Neuronal stem cell (in vitro differentiated cells): ENCODE measurements around the gene MRPS34.

Source experiments
- DNase-seq: peaks from one replicate; pipeline ENCODE4 v3.0.0-alpha.2; 2013; ENCODE audit warnings: low spot score
- H2AFZ ChIP-seq: one replicate; pipeline ENCODE4 v1.6.1; 2013; ENCODE audit warnings: mild to moderate bottlenecking, low read length, inconsistent platforms
- H2AK5ac ChIP-seq: 2 replicates; pipeline ENCODE4 v1.6.1; 2013; ENCODE audit warnings: low read depth, mild to moderate bottlenecking, inconsistent platforms, low read length, moderate library complexity, mixed read lengths
- H2BK120ac ChIP-seq: 2 replicates; pipeline ENCODE4 v1.6.1; 2013; ENCODE audit warnings: low read depth, mild to moderate bottlenecking, inconsistent platforms, low read length, moderate library complexity, mixed read lengths
- H2BK12ac ChIP-seq: one replicate; pipeline ENCODE4 v1.6.1; 2013; ENCODE audit warnings: low read length, inconsistent platforms
- H2BK15ac ChIP-seq: 2 replicates; pipeline ENCODE4 v1.6.1; 2013; ENCODE audit warnings: mild to moderate bottlenecking, low read length, inconsistent platforms, mixed read lengths
- H2BK5ac ChIP-seq: one replicate; pipeline ENCODE4 v1.6.1; 2013; ENCODE audit warnings: inconsistent platforms, mild to moderate bottlenecking, low read length, moderate library complexity
- H3K14ac ChIP-seq: one replicate; pipeline ENCODE4 v1.6.1; 2013; ENCODE audit warnings: low read length, inconsistent platforms
- H3K18ac ChIP-seq: 2 replicates; pipeline ENCODE4 v1.6.1; 2013; ENCODE audit warnings: low read length, inconsistent platforms
- H3K23ac ChIP-seq: 2 replicates; pipeline ENCODE4 v1.6.1; 2013; ENCODE audit warnings: low read depth, mild to moderate bottlenecking, mixed read lengths, low read length, inconsistent platforms; ENCODE audit not compliant: poor library complexity
- H3K27ac ChIP-seq: replicated peaks from 3 replicates; pipeline ENCODE4 v1.5.1; 2013; ENCODE audit warnings: low read length, inconsistent platforms
- H3K27me3 ChIP-seq, 3 experiments: 2 replicates each; pipeline ENCODE4 v1.6.1; 2013; ENCODE audit warnings: low read length in 3 of 3, mild to moderate bottlenecking in 2 of 3, inconsistent platforms in 1 of 3, low read depth in 1 of 3, mixed read lengths in 1 of 3, moderate library complexity in 1 of 3; ENCODE audit not compliant: control insufficient read depth in 3 of 3, insufficient read depth in 3 of 3
- H3K36me3 ChIP-seq, 2 donors: replicated peaks in 1 of 2; 2 replicates each; pipeline ENCODE4 v1.6.1; 2013; ENCODE audit warnings: low read length in 2 of 2; ENCODE audit not compliant: control insufficient read depth in 2 of 2, insufficient read depth in 2 of 2
- H3K4ac ChIP-seq: 2 replicates; pipeline ENCODE4 v1.6.1; 2013; ENCODE audit warnings: inconsistent platforms, mild to moderate bottlenecking, low read length, moderate library complexity
- H3K4me1 ChIP-seq, 2 donors: 1 replicate in 1 of 2; 2 replicates in 1 of 2; pipeline ENCODE4 v1.6.1; 2013; ENCODE audit warnings: low read length in 2 of 2, low read depth in 1 of 2; ENCODE audit not compliant: control insufficient read depth in 2 of 2, insufficient read depth in 1 of 2
- H3K4me2 ChIP-seq: one replicate; pipeline ENCODE4 v1.6.1; 2013; ENCODE audit warnings: mild to moderate bottlenecking, low read length, inconsistent platforms; ENCODE audit not compliant: insufficient read depth, poor library complexity, severe bottlenecking
- H3K4me3 ChIP-seq, 2 donors: 2 replicates each; pipeline ENCODE4 v1.5.1; 2013; ENCODE audit warnings: low read length in 2 of 2, mild to moderate bottlenecking in 2 of 2, inconsistent platforms in 1 of 2, moderate library complexity in 1 of 2
- H3K79me1 ChIP-seq: one replicate; pipeline ENCODE4 v1.6.1; 2013; ENCODE audit warnings: low read depth, mild to moderate bottlenecking, inconsistent platforms, low read length, moderate library complexity
- H3K9ac ChIP-seq: one replicate; pipeline ENCODE4 v1.6.1; 2013; ENCODE audit warnings: mild to moderate bottlenecking, low read depth, low read length, inconsistent platforms; ENCODE audit not compliant: poor library complexity
- H3K9me3 ChIP-seq, 2 donors: replicated peaks in 1 of 2; 2 replicates each; pipeline versions ENCODE3 to v1.6.1; 2013; ENCODE audit warnings: low read length in 2 of 2, mild to moderate bottlenecking in 2 of 2, inconsistent platforms in 1 of 2, low read depth in 1 of 2, mixed read lengths in 1 of 2, moderate library complexity in 1 of 2; ENCODE audit not compliant: control insufficient read depth in 2 of 2, insufficient read depth in 1 of 2
- H4K8ac ChIP-seq: one replicate; pipeline ENCODE4 v1.6.1; 2013; ENCODE audit warnings: low read depth, mild to moderate bottlenecking, inconsistent platforms, low read length, moderate library complexity
- H4K91ac ChIP-seq: one replicate; pipeline ENCODE4 v1.6.1; 2013; ENCODE audit warnings: low read length, low read depth, mild to moderate bottlenecking, inconsistent platforms; ENCODE audit not compliant: poor library complexity
- WGBS, 2 donors: extraction: QIAGEN DNeasy Blood & Tissue Kit; methylation state at CpG; one replicate each; pipeline ENCODE4 v1.1.7; 2013; ENCODE audit warnings: missing lambda C conversion rate in 2 of 2, mixed read lengths in 1 of 2; ENCODE audit not compliant: insufficient read length in 2 of 2, insufficient replicate concordance in 1 of 2; ENCODE audit errors: extremely low coverage in 2 of 2; 5-methylcytosine and 5-hydroxymethylcytosine counted together

Gene MRPS34

GRCh38 chr16:1785846-1786170 lies 12.9 kb upstream of the MRPS34 start:
- no peak for DNase-seq
- no CpG with 5 or more reads among the region's 14 CpGs for WGBS, 2 donors

GRCh38 chr16:1784977-1785845 lies 12.3 kb upstream of the MRPS34 start:
- Histone ChIP-seq H3K14ac (no peak overlapping the region), H3K23ac (no peak overlapping the region), H3K4me2 (no peak overlapping the region), H3K36me3 (peaks cover 30 to 66% of the 10 kb centered on the region in 2 donors), H3K9ac (no peak overlapping the region), H3K27me3 (no peaks in the 10 kb centered on the region), H2BK12ac (no peak overlapping the region), H2BK15ac (no peak overlapping the region), H3K79me1 (peaks cover 47% of the 10 kb centered on the region), H3K4me3 (no peak overlapping the region), H4K91ac (no peak overlapping the region), H4K8ac (no peak overlapping the region), H2BK120ac (no peak overlapping the region), H2AFZ (no peak overlapping the region), H3K4ac (no peak overlapping the region), H2AK5ac (no peak overlapping the region), H3K27ac (no peak overlapping the region), H3K9me3 (no peaks in the 10 kb centered on the region), H3K18ac (no peak overlapping the region), H2BK5ac (no peak overlapping the region), H3K4me1 (peaks cover 7% of the 10 kb centered on the region in 2 donors)
- no CpG with 5 or more reads among the region's 26 CpGs for WGBS, 2 donors
- DNase-seq = no peak

More at GRCh38 chr16:1785846-1786170, 12.9 kb upstream of the MRPS34 start:
- Histone ChIP-seq H2AFZ (no peak overlapping the region), H3K14ac (no peak overlapping the region), H3K36me3 (peaks cover 30 to 66% of the 10 kb centered on the region in 2 donors), H3K79me1 (peaks cover 47% of the 10 kb centered on the region), H2BK120ac (no peak overlapping the region), H4K91ac (no peak overlapping the region), H2AK5ac (no peak overlapping the region), H3K9me3 (no peaks in the 10 kb centered on the region), H3K27me3 (no peaks in the 10 kb centered on the region), H3K27ac (no peak overlapping the region), H2BK12ac (no peak overlapping the region), H2BK15ac (no peak overlapping the region), H3K4ac (no peak overlapping the region), H4K8ac (no peak overlapping the region), H3K9ac (no peak overlapping the region), H3K18ac (no peak overlapping the region), H3K4me3 (no peak overlapping the region), H2BK5ac (no peak overlapping the region), H3K23ac (no peak overlapping the region), H3K4me2 (no peak overlapping the region), H3K4me1 (peaks cover 7% of the 10 kb centered on the region in 2 donors)

DNA sequence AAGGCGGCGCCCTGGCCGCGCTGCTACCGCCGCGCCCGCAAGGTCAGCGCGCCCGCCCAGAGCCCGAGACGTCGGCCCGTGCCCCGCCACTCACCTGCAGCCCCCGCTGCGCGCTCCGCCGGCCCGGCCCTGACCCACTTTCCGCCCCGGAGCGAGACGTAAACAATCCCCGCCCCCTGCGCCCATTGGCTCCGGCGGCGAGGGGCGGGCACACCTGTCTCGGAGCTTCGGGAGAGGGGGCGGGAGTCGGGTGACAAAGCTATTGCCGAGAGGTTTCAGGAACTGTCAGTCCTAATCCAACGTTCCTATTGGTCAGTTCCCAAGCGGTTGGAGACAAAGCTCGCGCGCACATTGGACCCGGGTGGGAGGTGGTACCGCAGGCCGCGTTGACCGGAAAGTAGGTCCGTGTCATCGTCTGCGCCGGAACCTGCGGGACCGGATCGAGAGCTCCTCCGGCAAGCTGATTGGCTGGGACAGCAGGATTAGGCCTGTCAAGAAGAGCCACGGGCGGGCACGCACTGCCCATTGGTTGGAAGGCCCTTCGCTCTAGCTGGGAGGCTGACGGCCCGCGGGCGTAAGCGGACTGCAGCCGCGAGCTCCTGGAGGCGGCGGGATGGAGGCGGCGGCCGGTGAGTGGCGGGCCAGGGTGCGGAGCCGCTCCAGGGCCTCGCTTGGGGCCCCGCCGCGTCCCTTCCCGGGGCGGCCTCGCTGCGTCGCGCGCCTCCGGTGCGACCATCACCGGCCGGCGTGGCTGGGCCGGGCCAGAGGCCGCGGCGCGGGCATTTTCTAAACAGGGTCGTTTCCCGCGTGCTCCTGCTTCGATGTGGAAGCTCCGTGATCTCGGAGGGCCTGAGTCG lies 9.7 kb upstream of the MRPS34 start, which contains the start of the genes NUBP2 and SPSB3:
NUBP2 (plus strand) TSS at position 553 of the 857 bp plus-strand sequence; CDS start at position 614, 61 bp downstream.
SPSB3 (minus strand) TSS at position 164 of the 857 bp plus-strand sequence. CDS start 1,088 bp downstream, outside the sequence.
- H3K79me1 ChIP-seq = peaks cover 47% of the 10 kb centered on the region
- no peak within 1 kb of the TSS for H4K8ac ChIP-seq
- peak within 1 kb of the TSS; percentile 95 to 97 for H3K4me3 ChIP-seq
- no peak within 1 kb of the TSS for H2BK120ac ChIP-seq
- H3K9ac ChIP-seq = peak within 1 kb of the TSS; percentile 88
- peak within 1 kb of the TSS; percentile 95 for H3K4me2 ChIP-seq
- no peaks in the 10 kb centered on the region for H3K9me3 ChIP-seq
- H2BK15ac ChIP-seq = peak within 1 kb of the TSS; percentile 19
- no peak within 1 kb of the TSS for H4K91ac ChIP-seq
- H3K4me1 ChIP-seq = peaks cover 7% of the 10 kb centered on the region in 2 donors
- WGBS, 2 donors = no CpG with 5 or more reads among the region's 102 CpGs
- H2BK5ac ChIP-seq = peak within 1 kb of the TSS; percentile 59
- H2AFZ ChIP-seq = peak within 1 kb of the TSS; percentile 79
- H3K36me3 ChIP-seq = peaks cover 30 to 68% of the 10 kb centered on the region in 2 donors
- peak; percentile 100 for DNase-seq
- H3K14ac ChIP-seq = peak within 1 kb of the TSS; percentile 21
- H3K27me3 ChIP-seq = no peaks in the 10 kb centered on the region
- no peak within 1 kb of the TSS for H2BK12ac ChIP-seq
- H3K18ac ChIP-seq = peak within 1 kb of the TSS; percentile 77
- H3K23ac ChIP-seq = peak within 1 kb of the TSS; percentile 80
- H2AK5ac ChIP-seq = peak within 1 kb of the TSS; percentile 63
- H3K27ac ChIP-seq = no peak within 1 kb of the TSS
- peak within 1 kb of the TSS; percentile 17 for H3K4ac ChIP-seq
